ENCODE measurements around the gene FAR2. TPM values are rescaled to one million over a fixed set of nuclear protein-coding genes. Genes with fewer than 3 reads are reported as not detected.

The FAR2 gene
- total and polyA plus RNA-seq, 2 donors (not counting 3 experiments of a cell fraction or from before 2014, with no cell fraction given), result 32.3 to 61.7 TPM

GRCh38 chr12:29113101-29113500, 36.0 kb upstream of the FAR2 start:
- H3K27me3 ChIP-seq (ENCODE audit: control insufficient read depth in 2 of 2, insufficient read depth in 2 of 2, low read length in 2 of 2), result peaks cover 5 to 10% of the 10 kb centered on the region in 2 experiments
- H3K9ac ChIP-seq (replicated peaks; ENCODE audit: extremely low read depth, insufficient read depth, low read length), result no peak overlapping the region
- H3K4me1 ChIP-seq (ENCODE audit: control insufficient read depth, extremely low read depth, insufficient read depth, low read length), result no peaks in the 10 kb centered on the region
- ChIA-PET CTCF (interaction anchor here (1.3 kb wide), 1 partner anchor 25 kb away, joined by 3 read pairs; no protein-coding TSS in a partner anchor), POLR2A (no interaction called here)
- intact Hi-C loops (cut with micrococcal nuclease), result no loop called here
- TF ChIP-seq CTCF (IDR thresholded peaks at IDR 0.05; ENCODE audit: extremely low read depth in 1 of 2, insufficient read depth in 1 of 2, low read depth in 1 of 2, low read length in 2 of 2), result no peak
- TF ChIP-seq JUN (IDR thresholded peaks at IDR 0.05; ENCODE audit: borderline replicate concordance, insufficient read depth, insufficient read length, low read depth), result no peak
- no peak for TF ChIP-seq POLR2AphosphoS5 (IDR thresholded peaks at IDR 0.05; ENCODE audit: insufficient read depth, low read depth, low read length)
- TF ChIP-seq MYC (IDR thresholded peaks at IDR 0.05; ENCODE audit: low read depth, low read length), result no peak
- TF ChIP-seq POLR2A (IDR thresholded peaks at IDR 0.05; ENCODE audit: low read depth, low read length), result no peak
- TF ChIP-seq EZH2 (IDR thresholded peaks at IDR 0.05; ENCODE audit: borderline replicate concordance, low read depth, low read length, severe bottlenecking), result no peak
- TF ChIP-seq FOS (IDR thresholded peaks at IDR 0.05; ENCODE audit: borderline replicate concordance, insufficient read depth, low read length), result no peak
- TF ChIP-seq GATA2 (IDR thresholded peaks at IDR 0.05; ENCODE audit: insufficient read depth, insufficient read length, low read depth, low read length), result no peak
- TF ChIP-seq MAX (IDR thresholded peaks at IDR 0.05; ENCODE audit: insufficient read depth, insufficient read length), result no peak
- no peak for FAIRE-seq
- no peak overlapping the region for H3K27ac ChIP-seq (ENCODE audit: insufficient read depth, low read depth, low read length)
- H3K4me3 ChIP-seq (replicated peaks in 1 of 3; ENCODE audit: insufficient read depth in 1 of 3, low read depth in 1 of 3, low read length in 3 of 3), result no peak overlapping the region
- H4K20me1 ChIP-seq (replicated peaks; ENCODE audit: control insufficient read depth, extremely low read depth, insufficient read depth, low read length), result no peaks in the 10 kb centered on the region
- no peak overlapping the region for H3K4me2 ChIP-seq (ENCODE audit: insufficient read depth, low read length)
- no peaks in the 10 kb centered on the region for H3K9me1 ChIP-seq (replicated peaks; ENCODE audit: control insufficient read depth, extremely low read depth, insufficient read depth, low read length)
- dilution Hi-C loops (cut with MboI; ENCODE audit: extremely low pct_ligation_motif_present, low sequenced_read_pairs), result no loop called here
- BruUV-seq (replicated peaks), result no TSS peak
- no peaks in the 10 kb centered on the region for H3K9me3 ChIP-seq (replicated peaks; ENCODE audit: control insufficient read depth, insufficient read depth, low read length)
- H2AFZ ChIP-seq (ENCODE audit: low read depth, low read length), result no peak overlapping the region
- no peak for DNase-seq (ENCODE audit: low read depth, low spot score)
- H3K36me3 ChIP-seq (ENCODE audit: control insufficient read depth in 2 of 2, extremely low read depth in 1 of 2, insufficient read depth in 2 of 2, low read length in 2 of 2), result no peaks in the 10 kb centered on the region
- no peaks in the 10 kb centered on the region for H3K79me2 ChIP-seq (ENCODE audit: control insufficient read depth, insufficient read depth, low read length)

Data from endothelial cell of umbilical vein (primary cell).